NT2/D1 (cell line): ENCODE measurements around the gene LRRC25.
"Not testable (repeated sequence)": the region's sequence is repeated elsewhere in the genome, so short reads cannot be mapped to it uniquely, and the experiment has no call there.

ENCODE experiments used
- DNase-seq: peaks from one replicate; pipeline ENCODE4 v3.0.0-alpha.2; 2011; ENCODE audit warnings: low read depth, low spot score
- H3K27me3 ChIP-seq: 2 replicates; pipeline ENCODE4 v1.6.0; 2011; ENCODE audit warnings: mild to moderate bottlenecking; ENCODE audit not compliant: insufficient read length, insufficient read depth
- H3K36me3 ChIP-seq: 2 replicates; pipeline ENCODE4 v1.6.1; 2011; ENCODE audit warnings: mild to moderate bottlenecking, low read length, mixed read lengths; ENCODE audit not compliant: insufficient read depth, insufficient read length
- H3K4me1 ChIP-seq: 2 replicates; pipeline ENCODE4 v1.5.1; 2011; ENCODE audit not compliant: insufficient read depth, insufficient read length
- H3K4me3 ChIP-seq: 2 replicates; pipeline ENCODE4 v1.5.1; 2011; ENCODE audit warnings: low read depth; ENCODE audit not compliant: insufficient read length
- H3K9ac ChIP-seq: 2 replicates; pipeline ENCODE4 v1.6.0; 2011; ENCODE audit warnings: low read depth; ENCODE audit not compliant: insufficient read length
- H3K9me3 ChIP-seq: 2 replicates; pipeline ENCODE4 v1.5.1; 2011; ENCODE audit warnings: mild to moderate bottlenecking, low read length; ENCODE audit not compliant: insufficient read depth
- SUZ12 ChIP-seq: IDR thresholded peaks from 2 replicates; pipeline ENCODE4 v1.6.1; 2011; ENCODE audit not compliant: insufficient read length, insufficient read depth; ENCODE audit errors: extremely low read depth
- YY1 ChIP-seq: IDR thresholded peaks from 2 replicates; pipeline ENCODE4 v1.6.1; 2011; ENCODE audit not compliant: insufficient read length, insufficient read depth
- ZNF274 ChIP-seq: IDR thresholded peaks from 2 replicates; pipeline ENCODE4 v1.6.1; 2011; ENCODE audit warnings: mild to moderate bottlenecking, low read depth, low read length

LRRC25 gene

DNA sequence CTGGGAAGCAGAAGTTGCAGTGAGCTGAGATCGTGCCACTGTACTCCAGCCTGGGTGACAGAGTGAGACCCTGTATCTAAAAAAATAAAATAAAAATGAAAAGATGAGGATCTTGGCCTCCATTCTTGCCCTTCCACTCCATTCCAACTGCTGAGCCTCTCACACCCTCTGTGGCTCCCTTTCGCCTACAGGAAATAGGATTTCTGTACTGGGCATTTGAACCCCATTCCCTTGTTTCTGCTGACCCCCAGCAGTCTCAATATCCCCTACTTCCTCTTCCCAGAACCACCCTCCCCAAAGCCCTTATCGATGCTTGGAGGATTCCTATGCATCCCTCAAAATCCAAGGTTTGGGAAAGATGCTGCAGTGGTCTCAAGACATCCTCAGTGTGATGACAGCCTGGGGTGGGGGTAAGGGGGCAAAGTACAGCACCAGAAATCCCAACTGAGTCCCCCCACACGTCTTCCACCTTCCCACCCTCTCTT, 24.0 kb downstream of the LRRC25 start:
- Histone ChIP-seq H3K36me3 (no peaks in the 10 kb centered on the region), H3K9me3 (no peaks in the 10 kb centered on the region), H3K4me3 (no peak overlapping the region), H3K4me1 (peaks cover 17% of the 10 kb centered on the region), H3K27me3 (no peaks in the 10 kb centered on the region), H3K9ac (peak overlapping the region; percentile 34)
- TF ChIP-seq SUZ12 (no peak), YY1 (no peak), ZNF274 (no peak)
- DNase-seq, result no peak

DNA sequence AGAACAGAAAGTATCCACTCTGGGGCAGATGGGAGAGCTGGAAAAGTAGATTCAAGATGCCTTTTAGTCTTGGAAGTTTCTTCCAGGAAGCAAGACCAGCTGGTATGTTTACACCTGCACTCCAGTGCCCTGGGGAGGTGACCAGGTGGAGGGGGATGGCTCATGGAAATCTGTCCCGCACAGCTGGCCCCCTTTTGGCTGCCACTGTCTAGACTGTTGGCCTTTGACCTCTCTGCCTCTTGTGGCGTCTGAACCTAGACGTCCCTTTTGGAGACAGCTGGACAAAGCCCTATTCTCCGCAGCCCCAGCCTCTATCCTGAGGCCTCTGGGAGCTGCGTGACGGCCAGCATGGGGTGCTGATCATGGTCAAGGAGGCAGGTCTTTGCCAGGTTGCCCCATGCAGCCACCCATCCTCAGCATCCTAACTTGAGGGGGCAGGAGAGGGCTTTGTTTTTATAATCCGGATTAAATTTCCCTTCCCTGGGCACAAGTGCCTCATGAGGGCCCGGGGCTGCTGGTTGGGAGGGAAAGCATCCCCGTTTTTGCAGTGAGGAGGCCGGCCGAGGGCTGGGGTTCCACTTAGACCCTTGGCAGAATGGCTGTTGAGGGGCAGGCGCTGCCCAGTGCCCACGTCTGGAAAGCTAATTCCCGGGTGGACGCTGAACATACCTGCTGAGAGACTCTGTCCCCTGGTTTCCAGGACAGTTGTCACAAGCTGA, 28.8 kb downstream of the LRRC25 start:
- TF ChIP-seq SUZ12 (no peak), ZNF274 (no peak), YY1 (no peak)
- no peaks in the 10 kb centered on the region for H3K36me3 ChIP-seq
- H3K27me3 ChIP-seq, result no peaks in the 10 kb centered on the region
- H3K4me1 ChIP-seq, result peaks cover 10% of the 10 kb centered on the region
- peak overlapping the region; percentile 36 for H3K9ac ChIP-seq
- no peak overlapping the region for H3K4me3 ChIP-seq
- DNase-seq, result no peak
- H3K9me3 ChIP-seq, result no peaks in the 10 kb centered on the region

DNA sequence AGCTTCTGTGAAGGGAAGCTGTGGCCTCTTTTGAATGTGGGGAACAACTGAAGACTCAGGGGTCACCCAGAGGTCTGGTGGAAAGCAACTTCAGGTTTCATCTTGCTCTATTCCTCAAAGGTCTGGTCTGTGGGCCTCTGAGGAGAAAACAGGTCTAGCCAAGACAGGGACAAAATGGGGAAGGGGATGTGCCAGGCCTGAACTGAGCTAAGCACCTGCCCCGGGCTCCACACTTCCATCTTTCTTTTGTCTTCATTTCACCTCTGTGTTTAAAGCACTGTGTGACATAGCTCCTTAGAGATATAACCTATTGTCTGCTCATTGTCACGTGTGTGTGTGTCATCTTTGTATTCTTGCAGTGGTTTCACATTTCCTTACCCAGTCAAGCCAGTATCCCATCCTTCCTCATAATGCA, 31.4 kb downstream of the LRRC25 start:
- Histone ChIP-seq H3K27me3 (no peaks in the 10 kb centered on the region), H3K4me1 (peaks cover 2% of the 10 kb centered on the region), H3K9ac (no peak overlapping the region), H3K36me3 (no peaks in the 10 kb centered on the region), H3K4me3 (no peak overlapping the region), H3K9me3 (no peaks in the 10 kb centered on the region)
- no peak for DNase-seq
- TF ChIP-seq YY1 (no peak), SUZ12 (no peak), ZNF274 (no peak)

DNA sequence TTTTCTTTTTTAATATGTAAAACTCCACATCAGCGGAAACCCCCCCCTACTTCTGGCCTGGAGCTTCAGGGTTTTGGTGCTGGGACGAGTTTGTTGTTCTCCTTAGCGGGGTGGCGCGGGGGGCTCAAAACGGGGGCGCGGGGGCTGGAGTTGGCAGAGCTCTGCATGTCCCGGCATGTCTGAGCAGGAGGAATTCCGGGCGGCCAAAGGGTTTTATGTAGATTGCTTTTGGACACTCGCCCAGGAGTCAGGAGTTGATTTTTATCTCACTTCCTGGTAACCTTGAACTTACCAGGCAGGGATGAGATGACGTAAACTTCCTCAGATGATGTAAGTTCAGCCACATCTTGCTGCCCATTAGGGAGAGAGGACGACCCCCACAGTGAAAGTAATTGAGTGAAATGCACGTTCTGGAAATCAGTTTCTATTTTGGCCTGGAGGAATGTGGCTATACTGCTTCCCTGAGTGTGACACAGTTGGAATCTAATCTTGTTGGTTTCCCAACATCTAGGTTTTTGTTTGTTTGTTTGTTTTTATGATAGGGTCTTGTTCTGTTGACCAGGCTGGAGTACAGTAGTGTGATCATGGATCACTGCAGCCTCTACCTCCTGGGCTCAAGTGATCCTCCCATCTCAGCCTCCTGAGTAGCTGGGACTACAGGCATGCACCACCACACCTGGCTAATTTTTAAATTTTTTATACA, 32.4 kb downstream of the LRRC25 start:
- TF ChIP-seq YY1 (no peak), ZNF274 (no peak), SUZ12 (no peak)
- H3K27me3 ChIP-seq, result no peaks in the 10 kb centered on the region
- peak; percentile 68 for DNase-seq
- H3K36me3 ChIP-seq, result no peaks in the 10 kb centered on the region
- H3K9ac ChIP-seq, result no peak overlapping the region
- no peak overlapping the region for H3K4me3 ChIP-seq
- H3K9me3 ChIP-seq, result no peaks in the 10 kb centered on the region
- peaks cover 2% of the 10 kb centered on the region for H3K4me1 ChIP-seq

DNA sequence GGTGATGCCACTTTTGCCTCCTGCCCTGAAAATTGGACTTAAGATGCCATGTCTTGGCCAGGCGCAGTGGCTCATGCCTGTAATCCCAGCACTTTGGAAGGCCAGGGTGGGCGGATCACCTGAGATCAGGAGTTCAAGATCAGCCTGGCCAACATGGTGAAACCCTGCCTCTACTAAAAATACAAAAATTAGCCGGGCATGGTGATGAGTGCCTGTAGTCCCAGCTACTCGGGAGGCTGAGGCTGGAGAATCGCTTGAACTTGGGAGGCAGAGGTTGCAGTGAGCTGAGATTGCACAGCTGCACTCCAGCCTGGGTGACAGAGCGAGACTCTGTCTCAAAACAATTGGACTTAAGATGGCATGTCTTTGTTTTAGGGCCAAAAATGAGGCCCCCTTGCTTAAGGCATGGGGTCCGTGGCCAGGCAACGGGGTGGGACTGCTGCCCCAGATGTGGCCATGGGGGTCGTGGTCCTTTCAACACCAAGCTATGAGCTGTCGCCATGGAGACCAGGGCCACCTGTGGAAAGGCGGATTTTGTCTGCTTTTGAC, 33.1 kb downstream of the LRRC25 start:
- not testable (repeated sequence) for H3K4me3 ChIP-seq, H3K4me1 ChIP-seq, H3K27me3 ChIP-seq, H3K9ac ChIP-seq, DNase-seq, H3K9me3 ChIP-seq, H3K36me3 ChIP-seq

DNA sequence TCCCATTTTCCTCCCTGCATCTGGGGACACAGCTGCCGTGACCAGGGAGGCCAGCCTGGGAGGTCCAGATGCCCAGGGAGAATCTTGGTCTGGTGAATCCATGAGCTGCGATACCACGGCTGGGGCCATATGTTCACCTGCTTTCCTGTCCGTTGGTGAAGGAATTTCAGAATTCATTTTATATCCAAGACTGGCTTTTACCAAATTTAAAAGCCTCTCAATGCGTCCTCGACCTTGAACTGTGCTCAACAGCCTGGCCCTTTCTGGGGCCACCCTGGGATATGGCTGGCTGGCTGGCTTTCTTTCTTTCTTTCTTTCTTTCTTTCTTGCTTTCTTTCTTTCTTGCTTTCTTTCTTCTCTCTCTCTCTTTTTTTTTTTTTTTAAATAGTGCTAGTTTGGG, 33.6 kb downstream of the LRRC25 start:
- Histone ChIP-seq H3K9me3 (no peaks in the 10 kb centered on the region), H3K27me3 (no peaks in the 10 kb centered on the region), H3K4me3 (no peak overlapping the region), H3K9ac (no peak overlapping the region), H3K4me1 (peaks cover 2% of the 10 kb centered on the region), H3K36me3 (no peaks in the 10 kb centered on the region)
- TF ChIP-seq YY1 (no peak), ZNF274 (no peak), SUZ12 (no peak)
- DNase-seq, result no peak

DNA sequence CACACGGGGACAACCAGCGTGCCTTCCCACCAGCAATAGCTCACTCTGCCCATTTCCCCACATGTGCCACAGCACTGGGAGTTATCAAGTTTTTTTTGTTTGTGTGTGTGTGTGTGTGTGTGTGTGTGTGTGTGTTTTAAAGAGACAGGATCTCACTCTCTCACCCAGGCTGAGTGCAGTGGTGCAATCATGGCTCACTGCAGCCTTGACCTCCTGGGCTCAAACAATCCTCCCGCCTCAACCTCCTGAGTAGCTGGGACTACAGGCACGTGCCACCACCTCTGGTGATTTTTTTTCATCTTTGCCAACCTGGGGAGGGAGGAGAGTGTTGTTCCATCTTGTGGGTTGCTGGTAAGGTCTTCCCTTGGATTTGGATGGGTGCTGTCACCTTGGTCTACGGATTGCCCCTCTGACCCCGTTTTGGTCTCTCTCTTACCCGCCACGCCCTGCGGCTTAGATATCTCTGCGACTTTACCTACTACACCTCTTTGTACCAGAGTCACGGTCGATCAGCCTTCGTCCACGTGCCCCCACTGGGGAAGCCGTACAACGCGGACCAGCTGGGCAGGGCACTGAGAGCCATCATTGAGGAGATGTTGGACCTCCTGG, 34.4 kb downstream of the LRRC25 start:
- Histone ChIP-seq H3K27me3 (no peaks in the 10 kb centered on the region), H3K9ac (no peak overlapping the region), H3K4me3 (no peak overlapping the region), H3K4me1 (no peaks in the 10 kb centered on the region), H3K9me3 (no peaks in the 10 kb centered on the region), H3K36me3 (no peaks in the 10 kb centered on the region)
- TF ChIP-seq ZNF274 (no peak), SUZ12 (no peak)
- no peak for DNase-seq
